NCI-H69 (cell line): Measurements from ENCODE around the gene NDFIP1.

Experiments
- DNase-seq: peaks from one replicate; lab custom pipeline; 2025; lab: John Stamatoyannopoulos, UW

NDFIP1 gene

GRCh38 chr5:142119051-142119625, 10.6 kb downstream of the NDFIP1 start:
- DNase-seq = no peak

GRCh38 chr5:142120247-142120935, 11.8 kb downstream of the NDFIP1 start:
- DNase-seq = no peak

GRCh38 chr5:142122121-142122520, 13.5 kb downstream of the NDFIP1 start:
- DNase-seq = no peak

- no peak for DNase-seq
These were observed 16.8 kb downstream of the NDFIP1 start for GRCh38 chr5:142125378-142125777.

- no peak for DNase-seq
These were observed 17.4 kb downstream of the NDFIP1 start for GRCh38 chr5:142125963-142126362.

DNA sequence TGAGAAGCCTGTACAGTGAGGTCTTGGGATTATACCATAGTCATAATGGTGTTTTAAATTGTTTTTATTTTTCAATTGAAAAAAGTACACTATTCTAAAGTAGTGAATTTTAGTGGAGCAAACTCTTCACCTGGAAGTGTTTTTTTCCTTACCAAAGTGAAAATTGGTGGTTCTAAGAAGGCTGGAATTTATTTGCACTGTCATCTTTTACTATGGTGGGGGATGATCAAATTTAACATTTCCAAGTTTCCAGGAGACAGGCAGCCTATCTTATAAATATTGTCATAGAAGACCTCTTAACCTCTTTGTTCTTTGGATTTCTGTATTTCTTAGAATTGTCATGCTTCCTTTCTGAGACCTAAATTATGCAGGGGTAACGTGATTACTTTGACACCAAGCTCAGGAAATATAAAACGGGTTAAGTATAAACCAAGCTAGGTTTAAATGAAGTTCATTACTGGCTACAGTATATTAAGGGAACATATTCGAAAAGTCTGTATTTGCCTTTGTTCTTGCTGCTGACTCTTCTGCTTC, 20.2 kb downstream of the NDFIP1 start:
- no peak for DNase-seq

GRCh38 chr5:142129446-142130066, 21.0 kb downstream of the NDFIP1 start:
- no peak for DNase-seq

GRCh38 chr5:142131394-142131793, 22.8 kb downstream of the NDFIP1 start:
- no peak for DNase-seq

GRCh38 chr5:142132916-142133315, 24.3 kb downstream of the NDFIP1 start:
- no peak for DNase-seq

GRCh38 chr5:142133330-142134206, 25.0 kb downstream of the NDFIP1 start:
- no peak for DNase-seq

GRCh38 chr5:142134331-142135010, 25.9 kb downstream of the NDFIP1 start:
- DNase-seq = no peak

GRCh38 chr5:142141463-142141862, 32.9 kb downstream of the NDFIP1 start:
- peak; percentile 20 for DNase-seq

GRCh38 chr5:142143878-142144277, 35.3 kb downstream of the NDFIP1 start:
- DNase-seq = peak; percentile 30

DNA sequence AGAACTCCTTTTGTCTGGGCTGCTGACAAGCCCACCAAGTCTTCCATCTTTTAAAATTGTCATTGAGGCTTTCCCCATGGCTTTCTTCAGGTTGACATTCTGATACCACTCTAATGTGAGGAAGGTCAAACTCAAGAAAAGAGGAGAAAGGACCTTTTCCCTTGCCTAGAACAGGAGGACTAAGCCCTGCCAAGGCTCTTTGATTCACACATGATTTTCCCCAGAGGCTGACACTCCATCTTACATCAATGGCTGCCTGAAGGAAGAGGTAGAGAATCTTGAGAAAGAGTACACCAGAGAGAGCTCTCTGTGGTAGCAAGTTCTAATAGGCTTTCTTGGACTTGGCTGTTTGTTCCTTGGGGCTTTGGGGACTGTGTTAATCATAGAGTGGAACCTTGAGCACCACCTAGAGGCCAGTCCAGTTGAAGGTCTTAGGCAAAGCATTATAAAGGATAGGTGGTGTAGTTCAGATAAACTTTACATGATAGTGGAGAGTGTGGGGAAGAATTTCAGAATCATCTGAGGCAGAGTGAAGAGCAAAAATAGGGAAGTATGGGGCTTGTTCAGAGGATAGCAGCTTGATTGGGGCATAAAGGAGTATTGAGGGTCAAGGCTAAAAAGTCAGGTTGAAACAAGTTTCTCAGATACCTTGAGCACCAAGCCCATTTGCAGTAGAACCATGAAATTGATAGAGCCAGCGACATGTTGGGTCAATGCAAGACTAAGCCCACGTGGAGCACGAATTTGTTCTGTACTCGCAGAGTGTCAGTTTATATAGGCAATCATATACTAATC, 36.7 kb downstream of the NDFIP1 start:
- DNase-seq = peak; percentile 74

DNA sequence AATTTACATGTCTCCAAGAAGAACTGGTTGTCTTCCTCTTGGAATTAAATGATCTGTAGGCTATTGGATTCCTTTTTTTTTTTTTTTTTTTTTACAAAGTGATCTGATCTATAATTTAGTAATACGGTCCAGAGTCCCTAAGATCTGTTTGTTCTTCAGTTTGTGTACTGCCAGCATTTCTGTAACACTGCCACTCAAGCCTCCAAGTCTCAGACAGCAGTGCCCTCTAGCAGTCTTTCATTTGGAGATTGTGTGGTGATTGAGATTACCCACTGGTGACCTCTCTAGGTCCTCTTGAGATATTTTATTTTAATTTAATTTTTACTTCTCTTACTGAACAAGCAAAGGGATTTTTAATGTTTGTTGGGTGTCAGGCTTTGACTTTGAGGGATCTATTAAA, 40.8 kb downstream of the NDFIP1 start:
- DNase-seq = no peak

- no peak for DNase-seq
These were observed 41.9 kb downstream of the NDFIP1 start for GRCh38 chr5:142150431-142150830.

DNA sequence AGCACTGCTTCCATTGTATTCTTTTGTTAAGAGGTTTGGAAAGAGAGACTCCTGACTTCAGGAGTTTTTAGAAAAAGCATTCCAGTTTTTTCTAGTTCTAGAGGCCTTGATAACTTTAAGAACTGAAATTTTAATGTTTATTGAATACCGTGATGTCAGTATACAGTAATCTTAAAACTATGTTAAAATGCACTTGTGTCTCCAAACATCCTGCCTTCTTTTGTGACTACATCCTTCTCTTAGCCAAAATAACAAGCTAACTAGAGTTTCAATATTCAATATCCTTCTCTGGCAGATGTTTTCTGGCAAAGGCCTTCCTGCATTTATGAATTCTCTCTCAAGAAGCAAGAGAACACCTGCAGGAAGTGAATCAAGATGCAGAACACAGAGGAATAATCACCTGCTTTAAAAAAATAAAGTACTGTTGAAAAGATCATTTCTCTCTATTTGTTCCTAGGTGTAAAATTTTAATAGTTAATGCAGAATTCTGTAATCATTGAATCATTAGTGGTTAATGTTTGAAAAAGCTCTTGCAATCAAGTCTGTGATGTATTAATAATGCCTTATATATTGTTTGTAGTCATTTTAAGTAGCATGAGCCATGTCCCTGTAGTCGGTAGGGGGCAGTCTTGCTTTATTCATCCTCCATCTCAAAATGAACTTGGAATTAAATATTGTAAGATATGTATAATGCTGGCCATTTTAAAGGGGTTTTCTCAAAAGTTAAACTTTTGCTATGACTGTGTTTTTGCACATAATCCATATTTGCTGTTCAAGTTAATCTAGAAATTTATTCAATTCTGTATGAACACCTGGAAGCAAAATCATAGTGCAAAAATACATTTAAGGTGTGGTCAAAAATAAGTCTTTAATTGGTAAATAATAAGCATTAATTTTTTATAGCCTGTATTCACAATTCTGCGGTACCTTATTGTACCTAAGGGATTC, 43.1 kb downstream of the NDFIP1 start:
- peak; percentile 66 for DNase-seq

- DNase-seq = no peak
These were observed 43.8 kb downstream of the NDFIP1 start for GRCh38 chr5:142152384-142152732.

DNA sequence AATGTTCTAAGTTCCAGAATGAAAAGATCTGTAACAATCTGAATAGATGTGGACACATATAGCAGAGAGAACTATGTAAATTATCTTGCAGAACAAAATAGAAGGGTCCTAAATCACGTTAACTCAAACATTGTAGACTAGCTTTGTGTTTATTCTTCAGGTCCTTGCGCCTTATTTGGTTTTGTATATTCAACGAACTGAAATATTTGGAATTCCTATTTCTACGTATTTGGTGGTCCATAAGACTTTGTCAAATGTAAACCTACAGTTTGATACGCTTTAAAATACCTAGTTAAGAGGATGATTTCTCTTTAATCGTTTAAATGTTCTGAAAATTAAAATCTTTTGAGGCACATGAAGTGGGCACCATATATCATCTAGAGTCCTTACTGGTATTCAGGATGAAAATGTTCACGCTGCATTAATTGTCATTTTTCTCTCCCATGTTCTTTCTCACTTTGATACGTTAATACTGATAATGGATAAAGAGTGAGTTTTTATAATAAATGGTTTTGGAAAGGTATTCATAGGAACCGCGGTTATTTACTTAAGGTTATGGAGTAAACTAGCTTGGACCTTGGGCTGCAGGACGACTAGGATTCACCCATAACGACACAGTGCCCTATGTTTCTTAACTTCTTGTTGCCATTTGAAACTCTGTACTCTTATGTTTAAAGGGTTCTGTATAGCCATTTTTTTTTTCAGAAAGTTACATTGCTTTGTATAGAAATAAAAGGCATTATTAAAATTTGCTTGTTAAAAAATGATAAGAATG, 45.3 kb downstream of the NDFIP1 start:
- DNase-seq = no peak
